Body of pancreas (tissue), 4 donors: Measurements from ENCODE around the gene UCN3. TPM values are rescaled to one million over a fixed set of nuclear protein-coding genes. Genes with fewer than 3 reads are reported as not detected.

ENCODE experiments used
- ATAC-seq: fragments of 150-250 bp; one replicate; pipeline ENCODE4 v1.9.1; 2016
- DNase-seq, 4 donors: peaks; one replicate each; pipeline ENCODE4 v3.0.0-alpha.2; 2019
- H3K27ac ChIP-seq, 4 donors: fragments of 200-600 bp; sonication (generic); 1 replicate in 3 of 4; 2 replicates in 1 of 4; pipeline versions ENCODE4 v1.5.1 to v1.6.1; 2016 to 2019; ENCODE audit warnings: mild to moderate bottlenecking in 1 of 4, mixed read lengths in 1 of 4, moderate library complexity in 1 of 4
- H3K27me3 ChIP-seq, 2 donors: fragments of 200-600 bp; sonication (generic); one replicate each; pipeline ENCODE4 v1.6.0; 2016; ENCODE audit warnings: mild to moderate bottlenecking in 1 of 2
- H3K36me3 ChIP-seq, 2 donors: fragments of 200-600 bp; sonication (generic); replicated peaks in 1 of 2; 2 replicates each; pipeline ENCODE4 v1.5.1; 2016; ENCODE audit warnings: low read depth in 2 of 2; ENCODE audit not compliant: insufficient read depth in 1 of 2
- H3K4me1 ChIP-seq: fragments of 200-600 bp; sonication (generic); one replicate; pipeline ENCODE4 v1.6.0; 2016
- H3K4me3 ChIP-seq, 2 donors: fragments of 200-600 bp; sonication (generic); 1 replicate in 1 of 2; 2 replicates in 1 of 2; pipeline ENCODE4 v1.5.1; 2016 to 2019
- H3K9me3 ChIP-seq, 3 donors: fragments of 200-600 bp; sonication (generic); 1 replicate in 2 of 3; 2 replicates in 1 of 3; pipeline ENCODE4 v1.5.1; 2016
- CTCF ChIP-seq, 7 experiments: fragments of 450-650 bp in 4 of 7; fragments of 200-600 bp in 3 of 7; sonication (generic) in 3 of 7; IDR thresholded peaks; one replicate each; pipeline ENCODE4 v1.5.1; 2016 to 2019; ENCODE audit warnings: antibody characterized with exemption in 7 of 7
- POLR2A ChIP-seq, 3 donors: fragments of 450-650 bp; IDR thresholded peaks; one replicate each; pipeline ENCODE4 v1.6.1; 2016; ENCODE audit warnings: antibody characterized with exemption in 3 of 3, mild to moderate bottlenecking in 2 of 3
- WGBS, 2 donors: methylation state at CpG; one replicate each; pipeline ENCODE4 v1.1.5; 2017; 5-methylcytosine and 5-hydroxymethylcytosine counted together
- intact Hi-C: fragments of 100-400 bp; cut with DNase I; formaldehyde crosslinking; loops from one replicate; pipeline ENCODE4 v1.15.1; 2023
- total RNA-seq, 2 donors: library from RNA; depleted of rRNA; stranded (reverse); fragments of >200 nt; gene quantifications; one replicate each; pipeline ENCODE4 v1.1.0, GENCODE V29; 2016

UCN3 gene
- total RNA-seq, 2 donors from 2014 or later: 1.0 TPM; not detected in 1

DNA sequence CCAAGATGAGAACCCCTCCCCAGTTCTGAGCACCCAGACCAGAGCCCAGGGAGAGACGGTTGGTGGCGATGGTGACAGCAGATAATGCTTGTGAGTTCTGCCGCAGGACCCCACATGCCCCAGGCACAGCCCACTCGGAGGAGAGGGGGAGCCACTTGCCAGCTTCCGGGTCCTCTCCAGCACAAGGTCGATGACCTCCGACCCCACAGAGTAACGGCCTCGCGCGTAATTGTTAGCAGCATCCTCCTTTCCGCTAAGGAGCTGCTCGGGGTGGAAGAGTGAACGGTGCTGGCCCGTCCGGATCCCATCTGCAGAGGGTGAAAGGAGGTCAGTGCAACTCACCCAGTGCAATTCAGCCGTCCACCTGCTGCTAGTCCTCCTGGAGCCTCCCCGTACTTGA, 30.4 kb downstream of the UCN3 start:
- ATAC-seq (no peak), DNase-seq (no peak)
- Histone ChIP-seq H3K27me3 (no peaks in the 10 kb centered on the region), H3K27ac (no peak overlapping the region), H3K36me3 (no peaks in the 10 kb centered on the region), H3K4me1 (peaks cover 8% of the 10 kb centered on the region), H3K9me3 (peaks cover 0 to 6% (median 0%) of the 10 kb centered on the region in 3 donors), H3K4me3 (no peak overlapping the region)
- TF ChIP-seq CTCF (IDR thresholded peaks at IDR 0.05) (no peak), POLR2A (IDR thresholded peaks at IDR 0.05) (no peak)
- intact Hi-C loops: no loop called here
- 87 to 95% methylated on average over 15 to 18 of the region's 18 CpGs for WGBS, 2 donors

DNA sequence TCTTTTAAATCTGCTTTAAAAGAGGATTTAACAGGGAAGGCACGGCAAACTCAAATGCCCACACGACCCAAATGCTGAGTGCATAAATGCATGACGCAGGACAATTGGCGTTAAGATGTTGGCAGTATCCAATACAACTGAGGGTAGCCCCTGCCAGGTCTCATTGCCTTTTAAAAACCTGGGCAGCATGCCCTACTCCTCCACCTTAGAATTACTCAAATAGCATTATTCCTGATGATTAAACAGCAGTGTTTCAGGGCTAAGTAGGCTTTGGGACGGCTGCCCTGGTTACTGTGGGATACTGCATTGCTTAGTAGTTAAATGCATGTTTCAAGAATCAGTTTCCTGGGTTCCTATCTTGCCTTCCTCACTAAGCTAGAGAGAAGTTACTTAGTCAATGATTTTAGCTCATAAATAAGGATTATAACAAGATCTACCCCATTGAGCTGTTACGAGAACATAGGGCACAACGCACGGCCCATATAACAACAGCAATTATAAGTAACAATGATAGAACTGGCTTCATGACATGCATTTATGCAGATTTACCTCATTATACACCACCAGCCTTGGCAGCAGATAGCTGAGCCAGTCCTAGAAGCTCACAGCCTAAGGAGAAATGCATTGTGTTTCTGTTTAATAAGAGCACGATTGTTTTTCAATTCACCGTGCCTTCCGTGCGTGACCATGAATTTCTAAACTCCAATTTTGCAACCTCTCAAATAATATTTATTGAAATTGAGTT, 32.0 kb downstream of the UCN3 start:
- DNase-seq: peak in 1 of 4 donors; percentile 16
- TF ChIP-seq CTCF (IDR thresholded peaks at IDR 0.05) (no peak), POLR2A (IDR thresholded peaks at IDR 0.05) (no peak)
- no peak for ATAC-seq

GRCh38 chr10:5399332-5399731, 34.6 kb downstream of the UCN3 start:
- no peak for TF ChIP-seq POLR2A (IDR thresholded peaks at IDR 0.05)
- no peak for TF ChIP-seq CTCF (IDR thresholded peaks at IDR 0.05)
- Histone ChIP-seq H3K36me3 (no peaks in the 10 kb centered on the region), H3K4me3 (no peak overlapping the region), H3K27me3 (no peaks in the 10 kb centered on the region), H3K4me1 (peaks cover 8% of the 10 kb centered on the region), H3K27ac (peak overlapping the region in 2 of 4 donors; percentile 41 to 46), H3K9me3 (no peaks in the 10 kb centered on the region)
- intact Hi-C loops: no loop called here
- ATAC-seq: peak; percentile 80
- peak; percentile 22 to 66 (median 47) for DNase-seq
- WGBS, 2 donors: 24 to 28% methylated on average over 6 of the region's 6 CpGs

More for the DNA sequence above, 32.0 kb downstream of the UCN3 start:
- WGBS, 2 donors: 89 to 91% methylated on average over 12 of the region's 12 CpGs
- H3K4me1 ChIP-seq: peaks cover 8% of the 10 kb centered on the region
- intact Hi-C loops: no loop called here
- no peaks in the 10 kb centered on the region for H3K27me3 ChIP-seq
- H3K9me3 ChIP-seq: no peaks in the 10 kb centered on the region
- H3K27ac ChIP-seq: no peak overlapping the region
- H3K36me3 ChIP-seq: no peaks in the 10 kb centered on the region
- H3K4me3 ChIP-seq: no peak overlapping the region

- intact Hi-C loops: no loop called here
- DNase-seq: no peak
- Histone ChIP-seq H3K9me3 (no peaks in the 10 kb centered on the region), H3K4me1 (peaks cover 8% of the 10 kb centered on the region), H3K4me3 (no peak overlapping the region), H3K27me3 (no peaks in the 10 kb centered on the region), H3K36me3 (no peaks in the 10 kb centered on the region), H3K27ac (no peak overlapping the region)
- whole genome bisulfite sequencing, 2 donors: 83 to 84% methylated on average over 9 of the region's 9 CpGs
- ATAC-seq: no peak
- TF ChIP-seq POLR2A (IDR thresholded peaks at IDR 0.05) (no peak), CTCF (IDR thresholded peaks at IDR 0.05) (no peak)
These were observed 35.9 kb downstream of the UCN3 start for GRCh38 chr10:5400468-5401240.
